Astrocyte (in vitro differentiated cells and primary cell): ENCODE results near the gene AUTS2. TPM values are rescaled to one million over a fixed set of nuclear protein-coding genes. Genes with fewer than 3 reads are reported as not detected.

ENCODE experiments used
- DNase-seq: peaks from one replicate; pipeline ENCODE4 v3.0.0-alpha.2; 2010; ENCODE audit warnings: low read depth
- FAIRE-seq: peaks from 2 replicates; lab custom pipeline; 2011; peaks lifted over from hg19 to GRCh38; lab: Jason Lieb, UNC
- H2AFZ ChIP-seq: 2 replicates; pipeline ENCODE4 v1.6.0; 2012; ENCODE audit warnings: low read depth, low read length, inconsistent platforms
- H3K27ac ChIP-seq: 2 replicates; pipeline ENCODE4 v1.5.1; 2011; ENCODE audit warnings: low read depth, low read length, inconsistent platforms
- H3K27me3 ChIP-seq: 2 replicates; pipeline ENCODE4 v1.6.0; 2011; ENCODE audit warnings: low read length, inconsistent platforms; ENCODE audit not compliant: insufficient read depth
- H3K36me3 ChIP-seq: 2 replicates; pipeline ENCODE4 v1.5.1; 2011; ENCODE audit warnings: low read length, inconsistent platforms; ENCODE audit not compliant: insufficient read depth
- H3K4me1 ChIP-seq: 2 replicates; pipeline ENCODE4 v1.5.1; 2011; ENCODE audit warnings: low read length, inconsistent platforms; ENCODE audit not compliant: insufficient read depth
- H3K4me2 ChIP-seq: 2 replicates; pipeline ENCODE4 v1.6.0; 2012; ENCODE audit warnings: low read length, inconsistent platforms
- H3K4me3 ChIP-seq: 2 replicates; pipeline ENCODE4 v1.5.1; 2011; ENCODE audit warnings: low read depth, mild to moderate bottlenecking, low read length, inconsistent platforms; ENCODE audit not compliant: insufficient read depth
- H3K79me2 ChIP-seq: 2 replicates; pipeline ENCODE4 v1.6.0; 2012; ENCODE audit warnings: mild to moderate bottlenecking, low read length, inconsistent platforms; ENCODE audit not compliant: insufficient read depth
- H3K9ac ChIP-seq: 2 replicates; pipeline ENCODE4 v1.6.0; 2012; ENCODE audit warnings: mild to moderate bottlenecking, low read length, inconsistent platforms
- H3K9me3 ChIP-seq: 2 replicates; pipeline ENCODE4 v1.5.1; 2012; ENCODE audit warnings: low read depth, mild to moderate bottlenecking, low read length, inconsistent platforms; ENCODE audit not compliant: insufficient read depth
- H4K20me1 ChIP-seq: 2 replicates; pipeline ENCODE4 v1.6.0; 2012; ENCODE audit warnings: low read length, inconsistent platforms; ENCODE audit not compliant: insufficient read depth
- H3K27ac Mint-ChIP-seq: one replicate; pipeline ENCODE4 v1.8.0; 2021; ENCODE audit warnings: mild to moderate bottlenecking, mixed read lengths; ENCODE audit not compliant: unreplicated experiment
- H3K27me3 Mint-ChIP-seq: one replicate; pipeline ENCODE4 v1.8.0; 2021; ENCODE audit warnings: low read depth, mixed read lengths; ENCODE audit not compliant: unreplicated experiment
- H3K36me3 Mint-ChIP-seq: one replicate; pipeline ENCODE4 v1.8.0; 2021; ENCODE audit warnings: low read depth, mixed read lengths; ENCODE audit not compliant: unreplicated experiment
- H3K4me1 Mint-ChIP-seq: one replicate; pipeline ENCODE4 v1.8.0; 2021; ENCODE audit warnings: low read depth, mixed read lengths; ENCODE audit not compliant: unreplicated experiment
- H3K4me3 Mint-ChIP-seq: one replicate; pipeline ENCODE4 v1.8.0; 2021; ENCODE audit warnings: mild to moderate bottlenecking, moderate library complexity, mixed read lengths; ENCODE audit not compliant: unreplicated experiment
- H3K9me3 Mint-ChIP-seq: one replicate; pipeline ENCODE4 v1.8.0; 2021; ENCODE audit warnings: mild to moderate bottlenecking, mixed read lengths; ENCODE audit not compliant: unreplicated experiment
- CTCF ChIP-seq: IDR thresholded peaks from 2 replicates; pipeline ENCODE4 v1.5.1; 2011; ENCODE audit warnings: low read depth, mild to moderate bottlenecking, inconsistent platforms, low read length, moderate library complexity; ENCODE audit not compliant: insufficient read depth
- EZH2 ChIP-seq: IDR thresholded peaks from 2 replicates; pipeline ENCODE4 v1.6.1; 2012; ENCODE audit warnings: mild to moderate bottlenecking, low read length, inconsistent platforms; ENCODE audit not compliant: insufficient read depth
- total RNA-seq: library from RNA; stranded (reverse); gene quantifications from 2 replicates; pipeline ENCODE4 v1.2.1, GENCODE V29; 2021

Gene AUTS2
- total RNA-seq, 1 donor from 2014 or later = 73.2 TPM

GRCh38 chr7:70230761-70231160, 632.5 kb downstream of the AUTS2 start:
- Histone ChIP-seq H3K9ac (no peak overlapping the region), H3K4me3 (no peak overlapping the region), H3K4me1 (no peaks in the 10 kb centered on the region), H3K4me2 (no peak overlapping the region), H4K20me1 (no peaks in the 10 kb centered on the region), H3K36me3 (no peaks in the 10 kb centered on the region), H3K9me3 (no peaks in the 10 kb centered on the region), H2AFZ (no peak overlapping the region), H3K27ac (no peak overlapping the region), H3K79me2 (no peaks in the 10 kb centered on the region), H3K27me3 (no peaks in the 10 kb centered on the region)
- Mint-ChIP-seq H3K9me3 (peaks cover 17% of the 10 kb centered on the region), H3K27ac (no peak overlapping the region), H3K27me3 (no peaks in the 10 kb centered on the region), H3K36me3 (peaks cover 6% of the 10 kb centered on the region), H3K4me3 (no peak overlapping the region), H3K4me1 (no peaks in the 10 kb centered on the region)
- FAIRE-seq = no peak
- TF ChIP-seq EZH2 (no peak), CTCF (no peak)
- no peak for DNase-seq

GRCh38 chr7:70233776-70234175, 635.5 kb downstream of the AUTS2 start:
- Mint-ChIP-seq H3K9me3 (peaks cover 17% of the 10 kb centered on the region), H3K4me1 (peaks cover 3% of the 10 kb centered on the region), H3K4me3 (no peak overlapping the region), H3K27ac (no peak overlapping the region), H3K27me3 (no peaks in the 10 kb centered on the region), H3K36me3 (peaks cover 6% of the 10 kb centered on the region)
- DNase-seq (no peak), FAIRE-seq (no peak)
- H3K4me3 ChIP-seq = no peak overlapping the region
- no peaks in the 10 kb centered on the region for H3K9me3 ChIP-seq
- H3K9ac ChIP-seq = no peak overlapping the region
- no peak overlapping the region for H3K4me2 ChIP-seq
- no peaks in the 10 kb centered on the region for H3K27me3 ChIP-seq
- H3K4me1 ChIP-seq = no peaks in the 10 kb centered on the region
- H2AFZ ChIP-seq = no peak overlapping the region
- TF ChIP-seq EZH2 (no peak), CTCF (no peak)
- H3K36me3 ChIP-seq = no peaks in the 10 kb centered on the region
- no peaks in the 10 kb centered on the region for H3K79me2 ChIP-seq
- no peak overlapping the region for H3K27ac ChIP-seq
- no peaks in the 10 kb centered on the region for H4K20me1 ChIP-seq

GRCh38 chr7:70237256-70237655, 639.0 kb downstream of the AUTS2 start:
- Histone ChIP-seq H4K20me1 (no peaks in the 10 kb centered on the region), H3K79me2 (no peaks in the 10 kb centered on the region), H2AFZ (no peak overlapping the region), H3K36me3 (no peaks in the 10 kb centered on the region), H3K4me1 (no peaks in the 10 kb centered on the region), H3K27me3 (no peaks in the 10 kb centered on the region), H3K4me2 (no peak overlapping the region), H3K9ac (no peak overlapping the region), H3K9me3 (no peaks in the 10 kb centered on the region), H3K4me3 (no peak overlapping the region), H3K27ac (no peak overlapping the region)
- Mint-ChIP-seq H3K36me3 (no peaks in the 10 kb centered on the region), H3K27ac (no peak overlapping the region), H3K4me3 (no peak overlapping the region), H3K27me3 (no peaks in the 10 kb centered on the region), H3K9me3 (peaks cover under 1% of the 10 kb centered on the region), H3K4me1 (peaks cover 3% of the 10 kb centered on the region)
- TF ChIP-seq CTCF (no peak), EZH2 (no peak)
- FAIRE-seq (no peak), DNase-seq (no peak)
